K562 (cell line): ENCODE measurements around the gene DARS1. TPM values are rescaled to one million over a fixed set of nuclear protein-coding genes. Genes with fewer than 3 reads are reported as not detected.

Experiments
- CHD7 ChIP-seq: fragments of 200-600 bp; sonication (generic); IDR thresholded peaks from one replicate; pipeline ENCODE4 v1.6.1; 2012; ENCODE audit warnings: mild to moderate bottlenecking, low read depth, low read length, inconsistent platforms
- FOXM1 ChIP-seq, 2 experiments: fragments of 450-650 bp in 1 of 2; sonication (generic) in 1 of 2; formaldehyde crosslinking in 1 of 2; IDR thresholded peaks; 2 replicates each; pipeline versions ENCODE4 v1.6.1 to v1.9.0; 2017 to 2022; ENCODE audit warnings: low read depth in 2 of 2, mild to moderate bottlenecking in 2 of 2, missing genetic modification reagents in 1 of 2, moderate library complexity in 1 of 2
- KAT7 ChIP-seq: sonication (generic); formaldehyde crosslinking; IDR thresholded peaks from 2 replicates; pipeline ENCODE4 v1.8.0; 2022; ENCODE audit warnings: missing genetic modification reagents, mild to moderate bottlenecking, borderline replicate concordance
- RBM39 ChIP-seq: fragments of 200-400 bp; formaldehyde crosslinking; optimal IDR thresholded peaks from 2 replicates; pipeline ENCODE3; 2018; ENCODE audit warnings: low read depth, low read length
- ZBTB34 ChIP-seq: fragments of 250-450 bp; sonication (Bioruptor Pico); IDR thresholded peaks from 2 replicates; pipeline ENCODE4 v1.8.0; 2021; ENCODE audit warnings: mild to moderate bottlenecking, moderate library complexity
- polyA plus RNA-seq, 8 experiments: library from polyadenylated mRNA; depleted of rRNA in 4 of 8; stranded (reverse) in 5 of 8; unstranded in 3 of 8; fragments of >200 nt; fragmentation: Nextera tagmentation in 2 of 8; fragmentation: Illumina TruSeq in 1 of 8; extraction: Ambion mirVana in 2 of 8; extraction: Trizol in 1 of 8; gene quantifications; 2 replicates each; pipeline versions ENCODE4 v1.2.1 to v1.2.3, GENCODE V29; 2011 to 2014; ENCODE audit warnings: inconsistent platforms in 1 of 8, missing spikeins in 1 of 8
- total RNA-seq, 7 experiments: library from RNA; depleted of rRNA in 6 of 7; stranded (reverse); fragments of >200 nt in 6 of 7; fragmentation: Illumina TruSeq in 2 of 7; extraction: Trizol in 2 of 7; gene quantifications; 2 replicates each; pipeline versions ENCODE4 v1.2.1 to v1.2.3, GENCODE V29; 2011 to 2021; ENCODE audit warnings: low replicate concordance in 1 of 7

Gene DARS1
- total and polyA plus RNA-seq, 9 of the 15 experiments (the other 6 are each of a cell fraction or from before 2014, with no cell fraction given): 91.5 to 239 (median 98.0) TPM

DNA sequence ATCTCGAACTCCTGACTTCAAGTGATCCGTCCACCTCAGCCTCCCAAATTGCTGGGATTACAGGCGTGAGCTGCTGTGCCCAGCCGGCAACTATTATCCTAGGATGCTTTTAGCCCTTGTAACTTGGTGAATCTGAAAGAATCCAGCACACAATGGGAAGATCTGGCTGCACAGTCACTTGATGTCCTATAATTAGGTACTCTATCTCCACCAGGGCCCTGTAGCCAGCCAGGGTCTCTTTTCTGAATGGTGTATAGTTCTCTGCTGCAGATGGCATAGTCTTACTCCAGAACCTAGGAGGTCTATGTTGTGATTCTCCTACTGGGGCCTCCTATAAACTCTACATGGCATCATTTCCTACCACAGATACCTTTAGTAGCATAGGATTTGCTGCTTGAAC, 95.3 kb downstream of the DARS1 start (continued):
- no peak for TF ChIP-seq KAT7 (CRISPR knock-in tag)
- no peak for TF ChIP-seq RBM39
- no peak for TF ChIP-seq FOXM1 (IDR thresholded peaks at IDR 0.05; ENCODE audit: low read depth)
- no peak for TF ChIP-seq FOXM1 (CRISPR knock-in tag; IDR thresholded peaks at IDR 0.05; ENCODE audit: low read depth)
- no peak for TF ChIP-seq CHD7
- no peak for TF ChIP-seq ZBTB34 (CRISPR knock-in tag)
